Measurements from ENCODE around the gene UCK2.

The UCK2 gene

DNA sequence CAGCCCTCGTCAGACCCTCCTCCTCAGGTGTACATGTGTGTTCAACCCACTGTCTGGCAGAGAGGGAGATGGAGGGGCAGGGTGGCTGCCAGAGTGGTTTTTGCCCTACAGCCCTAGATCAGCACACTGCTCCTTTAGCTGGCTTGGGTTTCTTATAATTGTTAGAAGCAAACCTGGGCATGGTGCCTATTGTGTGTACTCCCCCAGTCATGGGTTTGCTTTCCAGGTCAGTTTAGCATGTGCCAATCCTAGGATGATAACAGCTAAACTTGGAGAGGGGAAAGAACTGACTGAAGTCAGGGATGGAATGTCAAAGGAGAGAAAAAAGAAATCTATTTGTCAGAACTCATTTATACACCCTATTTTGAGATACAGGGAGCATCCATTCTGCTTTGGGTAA, 63.3 kb downstream of the UCK2 start:
- TF ChIP-seq, protein P1, sequence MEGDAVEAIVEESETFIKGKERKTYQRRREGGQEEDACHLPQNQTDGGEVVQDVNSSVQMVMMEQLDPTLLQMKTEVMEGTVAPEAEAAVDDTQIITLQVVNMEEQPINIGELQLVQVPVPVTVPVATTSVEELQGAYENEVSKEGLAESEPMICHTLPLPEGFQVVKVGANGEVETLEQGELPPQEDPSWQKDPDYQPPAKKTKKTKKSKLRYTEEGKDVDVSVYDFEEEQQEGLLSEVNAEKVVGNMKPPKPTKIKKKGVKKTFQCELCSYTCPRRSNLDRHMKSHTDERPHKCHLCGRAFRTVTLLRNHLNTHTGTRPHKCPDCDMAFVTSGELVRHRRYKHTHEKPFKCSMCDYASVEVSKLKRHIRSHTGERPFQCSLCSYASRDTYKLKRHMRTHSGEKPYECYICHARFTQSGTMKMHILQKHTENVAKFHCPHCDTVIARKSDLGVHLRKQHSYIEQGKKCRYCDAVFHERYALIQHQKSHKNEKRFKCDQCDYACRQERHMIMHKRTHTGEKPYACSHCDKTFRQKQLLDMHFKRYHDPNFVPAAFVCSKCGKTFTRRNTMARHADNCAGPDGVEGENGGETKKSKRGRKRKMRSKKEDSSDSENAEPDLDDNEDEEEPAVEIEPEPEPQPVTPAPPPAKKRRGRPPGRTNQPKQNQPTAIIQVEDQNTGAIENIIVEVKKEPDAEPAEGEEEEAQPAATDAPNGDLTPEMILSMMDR (conservative IDR thresholded peaks at IDR 0.05): no peak

DNA sequence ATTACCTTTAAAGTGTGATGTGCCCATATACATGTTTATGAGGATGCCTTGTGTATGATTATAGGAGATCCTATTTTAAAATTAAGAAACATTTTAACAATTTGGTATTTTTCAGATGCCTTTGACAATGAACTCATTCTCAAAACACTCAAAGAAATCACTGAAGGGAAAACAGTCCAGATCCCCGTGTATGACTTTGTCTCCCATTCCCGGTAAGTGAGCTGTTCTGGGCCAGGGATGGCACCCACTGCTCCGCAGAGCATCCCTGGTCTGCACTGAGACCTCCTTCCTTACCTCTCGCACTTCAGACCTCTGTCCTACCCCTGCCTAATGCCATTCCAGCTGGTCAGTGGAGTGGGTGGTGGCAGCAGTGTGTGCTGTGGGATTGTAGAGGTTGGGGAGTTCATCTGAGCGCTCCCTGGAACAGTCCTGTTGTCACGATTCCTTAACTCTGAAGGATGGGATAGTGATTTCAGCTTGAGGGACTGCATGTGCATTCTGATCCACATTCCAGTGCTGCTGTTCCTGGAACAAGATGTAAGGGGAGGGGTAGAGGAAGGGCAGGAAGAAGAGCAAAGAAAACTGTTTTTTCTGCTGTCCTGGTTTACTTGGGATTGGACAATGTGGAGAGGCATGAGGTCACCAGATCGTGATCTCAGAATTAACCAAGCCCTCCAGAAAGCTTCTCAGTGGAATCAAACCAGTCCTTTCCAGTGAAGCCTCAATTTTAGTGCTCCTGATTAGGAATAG, 63.9 kb downstream of the UCK2 start:
- H3K27ac ChIP-seq: peak overlapping the region; percentile 83
- TF ChIP-seq, protein P1 (conservative IDR thresholded peaks at IDR 0.05): no peak

More for the DNA sequence above, 63.3 kb downstream of the UCK2 start:
- peak overlapping the region; percentile 83 for H3K27ac ChIP-seq

DNA sequence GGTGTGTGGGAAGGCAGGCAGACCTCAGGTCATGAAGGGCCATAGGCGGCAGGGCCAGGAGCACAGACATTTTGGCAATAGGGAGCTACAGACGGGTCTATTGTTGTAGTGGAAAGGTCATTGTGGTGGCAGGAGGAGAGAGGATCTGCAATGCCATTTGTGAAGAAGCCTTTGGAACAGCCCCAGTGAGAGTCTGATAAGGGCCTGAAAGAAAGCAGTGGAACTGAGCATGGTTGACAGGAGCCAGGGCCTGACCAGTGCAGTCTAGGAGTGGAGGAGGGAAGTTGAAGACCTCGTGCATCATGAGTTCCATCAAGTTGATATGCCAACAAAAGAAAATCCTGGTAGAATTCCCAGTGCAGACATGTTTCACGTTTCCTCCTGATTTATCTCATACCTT, 65.5 kb downstream of the UCK2 start:
- TF ChIP-seq, protein P1 (conservative IDR thresholded peaks at IDR 0.05): no peak
- H3K27ac ChIP-seq: 0 out of 2 replicates have a peak overlapping the region, but pooled peaks have one; percentile 69

DNA sequence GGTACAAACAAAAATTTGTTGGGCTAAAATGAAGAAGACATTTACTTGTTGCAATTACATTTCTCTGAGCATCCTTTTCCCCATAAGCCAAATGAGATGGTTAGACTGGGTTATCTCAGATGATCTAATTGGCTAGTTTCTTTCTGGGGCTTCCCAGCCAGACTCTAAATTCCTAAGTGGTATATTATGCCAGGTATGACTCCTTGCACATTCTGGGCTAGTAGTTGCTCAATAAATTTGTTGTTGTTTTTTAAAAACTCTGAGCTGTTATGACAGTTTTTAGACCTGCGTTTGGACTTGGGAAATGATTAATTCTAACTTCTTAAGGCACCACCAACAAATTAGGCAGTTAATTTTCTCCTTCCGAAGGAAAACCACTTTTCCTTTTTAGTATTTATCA, 66.1 kb downstream of the UCK2 start:
- H3K27ac ChIP-seq: peak overlapping the region; percentile 69
- TF ChIP-seq, protein P1 (conservative IDR thresholded peaks at IDR 0.05): no peak

DNA sequence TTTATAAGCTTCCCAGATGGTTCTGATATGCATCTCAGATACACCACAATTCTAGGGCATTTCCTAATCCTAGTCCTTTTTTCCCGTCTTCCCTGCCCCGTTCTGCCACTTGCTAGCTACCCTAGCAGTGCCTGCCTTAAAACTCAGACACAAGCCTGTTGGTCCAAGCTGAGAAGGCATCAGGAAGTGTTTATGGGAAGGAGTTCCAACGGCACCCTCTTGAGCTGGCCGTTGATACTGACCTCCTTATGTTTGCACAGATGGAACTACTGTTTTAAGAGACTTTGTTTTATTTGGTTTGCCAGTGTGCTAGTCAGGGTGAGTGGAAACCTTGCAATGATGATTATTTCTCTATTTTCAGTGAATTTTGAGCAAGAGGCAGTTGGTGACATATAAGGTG, 67.2 kb downstream of the UCK2 start:
- peak overlapping the region; percentile 69 for H3K27ac ChIP-seq

DNA sequence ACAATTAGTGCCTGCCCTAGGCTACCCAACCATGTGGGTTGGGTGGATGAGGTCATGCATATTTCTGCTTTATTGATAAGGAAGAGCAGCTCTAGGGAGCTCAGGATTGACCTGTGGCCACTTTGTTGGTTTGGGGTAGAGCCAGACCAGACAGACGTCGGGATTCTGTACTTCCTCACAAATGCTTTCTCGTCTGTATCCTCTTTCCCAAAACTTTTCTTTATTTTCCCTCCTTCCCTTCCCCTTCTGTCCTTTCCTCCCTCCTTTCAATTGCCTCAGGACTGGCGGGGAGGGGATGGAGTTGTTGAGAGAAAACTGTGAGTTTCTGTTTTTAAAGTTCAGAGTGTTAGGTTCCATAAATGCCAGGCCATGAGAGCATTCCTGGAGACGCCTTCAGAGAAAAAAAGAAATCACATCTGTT, 68.0 kb downstream of the UCK2 start:
- peak overlapping the region; percentile 69 for H3K27ac ChIP-seq
- TF ChIP-seq, protein P1 (conservative IDR thresholded peaks at IDR 0.05): no peak

More for the DNA sequence above, 67.2 kb downstream of the UCK2 start:
- TF ChIP-seq, protein P1 (conservative IDR thresholded peaks at IDR 0.05): peak; percentile 32

DNA sequence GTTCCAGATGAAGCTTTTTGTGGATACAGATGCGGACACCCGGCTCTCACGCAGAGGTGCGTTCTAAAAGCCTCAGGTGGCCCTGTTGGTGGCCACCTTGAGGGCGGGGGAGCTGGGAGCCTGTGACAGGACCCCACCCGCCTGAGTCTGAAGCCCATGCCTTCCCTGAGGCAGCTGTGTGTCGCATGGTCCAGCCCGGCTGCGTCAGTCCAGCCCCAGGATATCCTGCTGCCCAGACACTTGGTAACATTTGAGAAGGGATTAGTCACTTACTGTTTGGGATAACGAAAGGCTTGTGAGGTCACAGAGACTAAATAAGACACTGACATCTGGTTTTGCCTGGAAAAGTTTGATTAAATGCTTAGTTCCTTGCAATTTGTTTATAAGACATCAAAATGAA, 68.9 kb downstream of the UCK2 start:
- TF ChIP-seq, protein P1 (conservative IDR thresholded peaks at IDR 0.05): no peak

More for the DNA sequence above, 68.9 kb downstream of the UCK2 start:
- H3K27ac ChIP-seq: peak overlapping the region; percentile 69
